Measurements from ENCODE around the gene TXNL4A. TPM values are rescaled to one million over a fixed set of nuclear protein-coding genes. Genes with fewer than 3 reads are reported as not detected.

The TXNL4A gene
- total RNA-seq, 2 donors from 2014 or later: 117 to 138 TPM

DNA sequence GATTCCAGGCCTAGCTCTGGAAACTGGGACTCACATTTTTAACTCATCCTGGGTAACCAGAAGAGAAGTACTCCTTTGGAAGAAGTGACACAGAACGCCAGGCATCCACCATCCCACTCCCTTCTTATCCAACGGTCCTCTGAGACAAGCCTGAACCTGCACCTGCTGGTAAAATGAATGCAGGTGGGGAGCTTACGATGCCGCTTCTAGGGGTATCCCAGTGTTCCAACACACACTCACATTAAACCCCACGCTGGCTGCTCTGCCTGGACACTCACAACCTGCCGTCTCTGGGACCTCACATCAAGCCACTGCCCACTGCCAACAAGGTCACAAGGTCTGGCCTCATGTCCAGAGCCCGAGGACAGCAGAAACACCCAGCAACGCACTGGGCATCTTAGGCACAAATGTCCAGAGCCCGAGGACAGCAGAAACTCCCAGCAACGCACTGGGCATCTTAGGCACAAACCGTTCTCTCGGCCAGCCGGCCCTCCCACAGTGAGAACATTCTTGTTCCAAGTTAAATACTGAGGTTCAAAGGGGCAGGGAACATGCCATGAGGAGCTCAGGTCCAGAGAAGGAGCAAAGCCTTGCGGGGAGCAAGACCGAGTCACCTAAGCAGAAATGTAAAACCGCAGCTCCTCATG lies 46.8 kb downstream of the TXNL4A start:
- DNase-seq: peak; percentile 28
- H3K27ac ChIP-seq (ENCODE audit: low read depth, low read length): no peak overlapping the region
- H3K27me3 ChIP-seq (ENCODE audit: control insufficient read depth, insufficient read depth, low read length, poor library complexity, severe bottlenecking): no peaks in the 10 kb centered on the region
- TF ChIP-seq, protein P1, sequence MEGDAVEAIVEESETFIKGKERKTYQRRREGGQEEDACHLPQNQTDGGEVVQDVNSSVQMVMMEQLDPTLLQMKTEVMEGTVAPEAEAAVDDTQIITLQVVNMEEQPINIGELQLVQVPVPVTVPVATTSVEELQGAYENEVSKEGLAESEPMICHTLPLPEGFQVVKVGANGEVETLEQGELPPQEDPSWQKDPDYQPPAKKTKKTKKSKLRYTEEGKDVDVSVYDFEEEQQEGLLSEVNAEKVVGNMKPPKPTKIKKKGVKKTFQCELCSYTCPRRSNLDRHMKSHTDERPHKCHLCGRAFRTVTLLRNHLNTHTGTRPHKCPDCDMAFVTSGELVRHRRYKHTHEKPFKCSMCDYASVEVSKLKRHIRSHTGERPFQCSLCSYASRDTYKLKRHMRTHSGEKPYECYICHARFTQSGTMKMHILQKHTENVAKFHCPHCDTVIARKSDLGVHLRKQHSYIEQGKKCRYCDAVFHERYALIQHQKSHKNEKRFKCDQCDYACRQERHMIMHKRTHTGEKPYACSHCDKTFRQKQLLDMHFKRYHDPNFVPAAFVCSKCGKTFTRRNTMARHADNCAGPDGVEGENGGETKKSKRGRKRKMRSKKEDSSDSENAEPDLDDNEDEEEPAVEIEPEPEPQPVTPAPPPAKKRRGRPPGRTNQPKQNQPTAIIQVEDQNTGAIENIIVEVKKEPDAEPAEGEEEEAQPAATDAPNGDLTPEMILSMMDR (conservative IDR thresholded peaks at IDR 0.05): no peak
- H3K9ac ChIP-seq (ENCODE audit: extremely low read depth, low read length, poor library complexity, severe bottlenecking): no peak overlapping the region
- Mint-ChIP-seq H3K4me1 (peaks cover 25% of the 10 kb centered on the region), H3K4me3 (no peak overlapping the region), H3K27ac (no peak overlapping the region), H3K9me3 (no peaks in the 10 kb centered on the region), H3K36me3 (ENCODE audit: low read depth) (peaks cover 43% of the 10 kb centered on the region), H3K27me3 (ENCODE audit: insufficient read depth) (peaks cover 3% of the 10 kb centered on the region)
- no peak overlapping the region for H3K4me3 ChIP-seq (ENCODE audit: low read length)
- peaks cover 30% of the 10 kb centered on the region for H3K36me3 ChIP-seq (ENCODE audit: control insufficient read depth, insufficient read depth, low read length)
- peaks cover 11% of the 10 kb centered on the region for H3K4me1 ChIP-seq (ENCODE audit: control insufficient read depth, insufficient read depth, low read length)
- 96 to 97% methylated on average over 12 to 16 of the region's 16 CpGs for WGBS, 2 experiments (ENCODE audit: insufficient coverage in 1 of 2, insufficient read length in 1 of 2)
- H3K9me3 ChIP-seq (ENCODE audit: control insufficient read depth, low read length): no peaks in the 10 kb centered on the region

DNA sequence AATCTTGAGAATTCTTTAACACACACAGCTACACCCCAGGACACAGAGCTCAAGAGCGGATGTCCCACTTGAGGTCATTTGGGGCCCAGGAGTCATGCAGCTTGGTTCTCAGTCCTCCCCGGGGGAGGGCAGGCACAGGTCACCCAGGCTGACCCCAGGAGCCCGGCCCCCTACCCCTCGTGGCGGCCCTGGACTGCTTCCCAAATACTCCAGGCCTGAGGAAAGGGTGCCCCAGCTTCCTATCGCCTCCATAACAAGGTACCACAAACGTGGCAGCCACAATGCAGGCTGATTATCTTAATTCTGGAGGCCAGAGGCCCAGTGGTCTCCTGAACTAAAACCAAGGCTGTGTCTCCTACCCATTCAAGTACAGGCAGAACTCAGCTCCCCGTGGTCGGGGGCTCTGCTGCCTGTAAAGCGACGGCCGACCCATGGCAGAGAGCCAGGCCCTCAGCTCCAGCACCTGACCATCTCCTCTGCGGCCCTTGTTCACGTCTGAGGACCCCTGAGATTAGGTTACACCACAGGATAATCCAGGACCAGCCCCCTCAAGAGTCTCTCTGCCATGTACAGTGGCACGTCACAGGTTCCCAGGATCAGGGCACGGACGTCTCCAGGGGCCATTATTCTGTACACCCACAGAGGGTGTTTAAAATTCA lies 47.4 kb downstream of the TXNL4A start:
- 93 to 97% methylated on average over 15 to 17 of the region's 17 CpGs for WGBS, 2 experiments (ENCODE audit: insufficient coverage in 1 of 2, insufficient read length in 1 of 2)
- Mint-ChIP-seq H3K4me3 (no peak overlapping the region), H3K27me3 (ENCODE audit: insufficient read depth) (peaks cover 3% of the 10 kb centered on the region), H3K36me3 (ENCODE audit: low read depth) (peaks cover 48% of the 10 kb centered on the region), H3K4me1 (peaks cover 25% of the 10 kb centered on the region), H3K9me3 (peaks cover under 1% of the 10 kb centered on the region), H3K27ac (no peak overlapping the region)
- peaks cover 11% of the 10 kb centered on the region for H3K4me1 ChIP-seq (ENCODE audit: control insufficient read depth, insufficient read depth, low read length)
- H3K9me3 ChIP-seq (ENCODE audit: control insufficient read depth, low read length): peaks cover 3% of the 10 kb centered on the region
- peaks cover 33% of the 10 kb centered on the region for H3K36me3 ChIP-seq (ENCODE audit: control insufficient read depth, insufficient read depth, low read length)
- H3K27me3 ChIP-seq (ENCODE audit: control insufficient read depth, insufficient read depth, low read length, poor library complexity, severe bottlenecking): no peaks in the 10 kb centered on the region
- DNase-seq: peak; percentile 32
- H3K27ac ChIP-seq (ENCODE audit: low read depth, low read length): no peak overlapping the region
- H3K4me3 ChIP-seq (ENCODE audit: low read length): no peak overlapping the region
- no peak overlapping the region for H3K9ac ChIP-seq (ENCODE audit: extremely low read depth, low read length, poor library complexity, severe bottlenecking)
- TF ChIP-seq, protein P1 (conservative IDR thresholded peaks at IDR 0.05): no peak

DNA sequence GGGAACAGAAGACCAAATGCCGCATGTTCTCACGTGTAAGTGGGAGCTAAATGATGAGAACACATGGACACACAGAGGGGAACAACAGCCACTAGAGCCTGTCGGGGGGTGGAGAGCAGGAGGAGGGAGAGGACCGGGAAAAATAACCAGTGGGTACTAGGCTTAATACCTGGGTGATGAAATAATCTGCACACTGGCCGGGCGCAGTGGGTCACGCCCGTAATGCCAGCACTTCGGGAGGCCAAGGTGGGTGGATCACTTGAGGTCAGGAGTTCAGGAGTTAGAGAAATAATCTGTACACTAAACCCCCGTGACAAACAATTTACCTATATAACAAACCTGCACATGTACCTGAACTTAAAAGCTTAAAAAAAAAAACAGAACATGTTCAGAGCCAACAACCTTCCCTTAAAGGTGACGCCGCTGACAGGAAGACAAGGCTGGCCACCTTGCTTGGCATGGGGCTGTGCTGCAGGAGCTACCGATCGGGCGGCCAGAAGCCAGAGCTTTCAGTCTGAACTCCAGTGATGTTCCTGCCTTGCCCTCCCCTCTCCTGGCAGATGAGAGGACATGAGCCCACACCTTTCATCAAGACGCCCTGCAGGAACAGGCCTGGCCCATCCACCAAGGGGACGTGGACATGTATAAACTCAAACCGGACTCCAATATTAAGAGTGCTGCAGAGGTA lies 48.1 kb downstream of the TXNL4A start:
- whole genome bisulfite sequencing, 2 experiments (ENCODE audit: insufficient coverage in 1 of 2, insufficient read length in 1 of 2): 96% methylated on average over 9 to 18 of the region's 18 CpGs
- peaks cover 55% of the 10 kb centered on the region for H3K36me3 Mint-ChIP-seq (ENCODE audit: low read depth)
- H3K36me3 ChIP-seq (ENCODE audit: control insufficient read depth, insufficient read depth, low read length): peaks cover 39% of the 10 kb centered on the region
- H3K9ac ChIP-seq (ENCODE audit: extremely low read depth, low read length, poor library complexity, severe bottlenecking): no peak overlapping the region
- H3K4me3 Mint-ChIP-seq: no peak overlapping the region
- TF ChIP-seq, protein P1 (conservative IDR thresholded peaks at IDR 0.05): no peak
- H3K9me3 ChIP-seq (ENCODE audit: control insufficient read depth, low read length): peaks cover 10% of the 10 kb centered on the region
- no peaks in the 10 kb centered on the region for H3K27me3 ChIP-seq (ENCODE audit: control insufficient read depth, insufficient read depth, low read length, poor library complexity, severe bottlenecking)
- no peak overlapping the region for H3K4me3 ChIP-seq (ENCODE audit: low read length)
- peaks cover 24% of the 10 kb centered on the region for H3K4me1 Mint-ChIP-seq
- H3K27ac ChIP-seq (ENCODE audit: low read depth, low read length): no peak overlapping the region
- DNase-seq: peak; percentile 20
- H3K27ac Mint-ChIP-seq: no peak overlapping the region
- peaks cover 3% of the 10 kb centered on the region for H3K27me3 Mint-ChIP-seq (ENCODE audit: insufficient read depth)
- peaks cover 3% of the 10 kb centered on the region for H3K9me3 Mint-ChIP-seq
- peaks cover 11% of the 10 kb centered on the region for H3K4me1 ChIP-seq (ENCODE audit: control insufficient read depth, insufficient read depth, low read length)
